Mucosa of descending colon (tissue), 3 donors: Measurements from ENCODE around the gene SCFD2. TPM values are rescaled to one million over a fixed set of nuclear protein-coding genes. Genes with fewer than 3 reads are reported as not detected.

ENCODE experiments used
- ATAC-seq: fragments of 200-7000 bp; cut with Tn5 transposase; one replicate; pipeline ENCODE4 v1.9.1; 2020; ENCODE audit warnings: mild to moderate bottlenecking, moderate library complexity
- DNase-seq, 3 donors: peaks; one replicate each; pipeline ENCODE4 v3.0.0-alpha.2; 2020
- H3K36me3 ChIP-seq: fragments of 200-600 bp; one replicate; pipeline ENCODE4 v1.8.0; 2021; ENCODE audit warnings: low read depth, mild to moderate bottlenecking
- H3K4me1 ChIP-seq: fragments of 200-600 bp; one replicate; pipeline ENCODE4 v1.8.0; 2021; ENCODE audit warnings: low read depth, mild to moderate bottlenecking
- H3K4me3 ChIP-seq: fragments of 200-600 bp; one replicate; pipeline ENCODE4 v1.8.0; 2021; ENCODE audit warnings: mild to moderate bottlenecking
- H3K9me3 ChIP-seq: fragments of 200-600 bp; one replicate; pipeline ENCODE4 v1.8.0; 2021; ENCODE audit warnings: mild to moderate bottlenecking
- intact Hi-C, 2 donors: fragments of 100-400 bp; cut with DNase I in 1 of 2; cut with micrococcal nuclease in 1 of 2; formaldehyde crosslinking; loops; one replicate each; pipeline versions ENCODE4 v1.11.0 to v1.11.1; 2022; cut with DNase I, micrococcal nuclease
- total RNA-seq, 3 donors: library from RNA; stranded (reverse); fragmentation: NEBNext Ultra II Directional in 2 of 3; extraction: Animal tissue kit (Norgen Biotek cat#: 25700) in 2 of 3; gene quantifications; one replicate each; pipeline versions ENCODE4 v1.2.1 to v1.2.4, GENCODE V29; 2021 to 2023
- TF ChIP-seq, protein P1 (sequence below): fragments of 200-600 bp; IDR thresholded peaks from one replicate; pipeline ENCODE4 v1.8.0; 2022; ENCODE audit warnings: antibody characterized with exemption, mild to moderate bottlenecking
- donor health status: DM: no; HTN: no; CAD: no; lungs with moderate emphysema.
- donor health status: DM: no; HTN: no; CAD: no.
- donor health status: DM: no; HTN: yes; CAD: no.

SCFD2 gene
- total RNA-seq, 3 donors from 2014 or later: 11.7 to 17.2 (median 16.0) TPM

DNA sequence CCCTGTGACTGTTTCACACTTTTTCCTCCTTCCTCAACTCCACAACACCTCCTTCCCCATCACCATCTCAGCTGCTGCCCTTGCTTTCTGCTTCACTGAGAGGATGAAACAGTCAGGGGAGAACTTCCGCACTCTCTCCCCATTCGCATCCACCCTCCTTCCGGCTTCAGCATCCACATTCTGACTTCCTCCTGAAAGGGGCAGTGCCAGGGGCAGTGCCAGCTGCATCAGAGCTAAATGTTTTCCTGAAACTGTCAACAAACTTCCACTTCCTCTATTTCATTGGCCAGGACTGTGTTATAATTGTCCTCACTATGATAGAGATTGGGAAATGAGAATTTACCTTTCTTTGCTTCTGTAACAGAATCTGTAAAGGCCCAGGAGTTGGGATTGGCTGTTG, 521.9 kb downstream of the SCFD2 start:
- TF ChIP-seq, protein P1, sequence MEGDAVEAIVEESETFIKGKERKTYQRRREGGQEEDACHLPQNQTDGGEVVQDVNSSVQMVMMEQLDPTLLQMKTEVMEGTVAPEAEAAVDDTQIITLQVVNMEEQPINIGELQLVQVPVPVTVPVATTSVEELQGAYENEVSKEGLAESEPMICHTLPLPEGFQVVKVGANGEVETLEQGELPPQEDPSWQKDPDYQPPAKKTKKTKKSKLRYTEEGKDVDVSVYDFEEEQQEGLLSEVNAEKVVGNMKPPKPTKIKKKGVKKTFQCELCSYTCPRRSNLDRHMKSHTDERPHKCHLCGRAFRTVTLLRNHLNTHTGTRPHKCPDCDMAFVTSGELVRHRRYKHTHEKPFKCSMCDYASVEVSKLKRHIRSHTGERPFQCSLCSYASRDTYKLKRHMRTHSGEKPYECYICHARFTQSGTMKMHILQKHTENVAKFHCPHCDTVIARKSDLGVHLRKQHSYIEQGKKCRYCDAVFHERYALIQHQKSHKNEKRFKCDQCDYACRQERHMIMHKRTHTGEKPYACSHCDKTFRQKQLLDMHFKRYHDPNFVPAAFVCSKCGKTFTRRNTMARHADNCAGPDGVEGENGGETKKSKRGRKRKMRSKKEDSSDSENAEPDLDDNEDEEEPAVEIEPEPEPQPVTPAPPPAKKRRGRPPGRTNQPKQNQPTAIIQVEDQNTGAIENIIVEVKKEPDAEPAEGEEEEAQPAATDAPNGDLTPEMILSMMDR: no peak
- intact Hi-C loops: no loop called here

DNA sequence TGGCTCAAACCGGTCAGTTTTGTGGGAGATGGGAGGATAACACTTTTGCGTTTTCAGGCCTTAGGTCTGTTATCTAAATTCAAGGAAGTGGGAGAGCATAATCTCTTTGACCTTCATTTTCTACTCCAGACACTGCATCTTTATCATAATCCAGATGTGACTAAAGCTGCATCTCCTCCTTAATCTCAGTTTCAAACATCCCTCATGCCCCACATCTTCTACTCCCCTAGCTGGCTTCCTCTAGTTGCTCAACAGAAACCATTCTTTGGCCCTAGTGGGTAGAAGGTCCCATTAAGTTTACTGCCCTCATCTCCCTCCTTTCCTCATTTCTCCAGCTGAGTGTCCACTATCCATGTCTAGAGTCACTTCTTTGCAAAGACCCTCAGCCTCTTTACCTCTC, 522.5 kb downstream of the SCFD2 start:
- intact Hi-C loops: no loop called here
- no peaks in the 10 kb centered on the region for H3K4me1 ChIP-seq
- H3K36me3 ChIP-seq: no peaks in the 10 kb centered on the region

More for the DNA sequence above, 521.9 kb downstream of the SCFD2 start:
- no peaks in the 10 kb centered on the region for H3K9me3 ChIP-seq
- H3K36me3 ChIP-seq: no peaks in the 10 kb centered on the region
- no peaks in the 10 kb centered on the region for H3K4me1 ChIP-seq
- DNase-seq (no peak), ATAC-seq (no peak)
- no peak overlapping the region for H3K4me3 ChIP-seq

DNA sequence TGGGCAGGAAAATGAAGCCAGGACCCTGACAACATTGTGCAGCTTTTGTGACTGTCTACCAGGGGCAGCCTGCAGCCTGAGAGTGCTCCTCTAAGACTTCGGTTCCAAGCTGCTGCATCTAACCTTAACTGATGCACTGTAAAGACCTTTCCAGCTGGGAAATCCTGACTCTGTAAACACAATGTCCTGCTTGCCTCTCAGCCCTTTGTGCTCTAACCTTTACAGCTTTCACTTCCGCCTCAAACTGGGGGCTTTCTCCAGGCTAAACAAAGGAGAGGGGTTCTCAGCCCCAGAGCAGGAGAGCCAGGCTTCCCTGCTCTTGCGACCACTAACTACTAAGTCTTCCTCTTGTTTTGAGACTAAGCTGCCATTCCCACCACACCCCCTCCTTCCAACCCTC, 523.1 kb downstream of the SCFD2 start:
- intact Hi-C loops: no loop called here
- TF ChIP-seq, protein P1: no peak
- Histone ChIP-seq H3K4me1 (no peaks in the 10 kb centered on the region), H3K36me3 (no peaks in the 10 kb centered on the region), H3K9me3 (no peaks in the 10 kb centered on the region), H3K4me3 (no peak overlapping the region)
- no peak for DNase-seq
- no peak for ATAC-seq

More for the DNA sequence above, 522.5 kb downstream of the SCFD2 start:
- H3K4me3 ChIP-seq: no peak overlapping the region
- ATAC-seq (no peak), DNase-seq (no peak)
- TF ChIP-seq, protein P1: no peak
- no peaks in the 10 kb centered on the region for H3K9me3 ChIP-seq

DNA sequence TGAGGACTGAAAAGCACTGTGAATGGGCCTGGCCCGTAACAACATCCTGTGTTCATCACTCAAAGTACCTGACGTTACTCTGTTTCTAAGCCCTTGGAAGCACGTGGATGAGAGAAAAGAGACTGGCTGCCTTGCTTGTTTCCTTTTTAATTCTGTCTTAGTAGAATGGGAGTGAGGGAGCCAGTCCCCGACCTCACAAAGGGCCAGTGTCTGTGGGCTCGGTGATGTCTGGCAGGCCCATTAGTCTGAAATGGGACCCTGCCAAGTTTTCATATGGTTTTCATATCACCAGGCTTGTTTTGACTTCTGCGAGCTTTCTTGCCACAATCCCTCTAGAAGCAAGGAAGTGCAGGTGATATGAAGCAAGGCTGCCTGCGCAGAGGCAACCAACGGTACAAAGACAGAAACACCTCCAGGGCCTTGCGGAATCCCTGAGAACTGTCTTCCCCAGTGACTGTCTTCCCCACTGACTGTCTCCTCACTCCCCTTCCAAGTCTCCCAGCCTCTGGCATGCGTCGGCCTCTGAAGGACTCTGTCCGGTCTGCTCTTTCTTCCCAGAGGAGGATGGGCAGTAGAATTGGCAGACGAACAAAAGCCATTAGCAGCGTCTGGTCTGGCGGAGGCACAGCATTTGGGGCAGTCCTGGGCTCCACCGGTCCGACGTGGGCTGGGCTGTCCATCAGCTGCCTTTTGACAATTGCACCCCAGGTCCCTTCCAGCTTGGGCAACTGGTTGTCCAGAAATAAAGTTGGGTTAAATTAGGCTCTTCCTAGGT, 524.0 kb downstream of the SCFD2 start:
- intact Hi-C loops: no loop called here
- Histone ChIP-seq H3K4me3 (no peak overlapping the region), H3K36me3 (no peaks in the 10 kb centered on the region), H3K4me1 (no peaks in the 10 kb centered on the region), H3K9me3 (no peaks in the 10 kb centered on the region)
- DNase-seq: no peak
- TF ChIP-seq, protein P1: no peak
- ATAC-seq: no peak

DNA sequence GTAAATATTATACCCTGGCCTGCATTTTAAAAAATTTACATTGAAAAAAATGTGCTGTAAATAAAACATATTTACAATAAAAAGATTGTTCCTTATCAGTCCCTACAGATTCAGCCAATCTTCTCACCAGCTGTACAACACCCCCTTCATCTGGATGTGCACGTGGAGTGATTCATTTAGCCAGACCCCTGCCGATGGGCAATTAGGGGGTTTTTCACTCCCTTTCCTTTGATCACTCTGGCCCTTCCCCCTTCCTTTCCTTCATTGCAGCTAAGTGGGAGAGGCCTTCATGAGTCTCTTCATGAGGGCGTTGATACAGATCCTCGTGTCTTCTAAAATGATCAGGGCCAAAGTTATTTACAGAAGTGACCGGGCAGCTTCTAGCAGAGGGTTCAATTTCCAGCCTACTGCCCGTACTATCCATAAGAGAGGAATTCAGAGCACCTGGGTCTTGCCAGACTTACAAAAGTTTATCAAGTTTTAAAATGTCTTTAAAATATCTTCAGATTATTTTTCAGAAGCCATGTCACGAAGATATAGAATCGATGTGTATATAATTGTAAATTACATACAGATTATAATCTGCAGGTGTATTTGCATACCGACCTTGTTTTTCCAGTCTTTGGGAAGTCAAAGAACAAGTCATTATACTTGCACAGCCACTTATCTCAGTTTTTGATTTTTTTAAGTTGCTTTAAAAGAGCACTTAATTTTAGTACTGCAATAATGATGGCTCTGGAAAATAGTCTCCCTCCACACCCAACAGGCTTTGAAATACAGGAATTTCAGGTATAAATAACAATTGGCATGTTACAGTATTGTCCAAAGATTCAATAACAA, 525.1 kb downstream of the SCFD2 start:
- ATAC-seq: no peak
- intact Hi-C loops: no loop called here
- no peak for DNase-seq
- Histone ChIP-seq H3K9me3 (no peaks in the 10 kb centered on the region), H3K4me1 (no peaks in the 10 kb centered on the region), H3K4me3 (no peak overlapping the region), H3K36me3 (no peaks in the 10 kb centered on the region)
- TF ChIP-seq, protein P1: no peak
